Neural progenitor cell (in vitro differentiated cells): Measurements from ENCODE around the gene B9D1. TPM values are rescaled to one million over a fixed set of nuclear protein-coding genes. Genes with fewer than 3 reads are reported as not detected.

Experiments
- DNase-seq: peaks from one replicate; pipeline ENCODE4 v3.0.0-alpha.2; 2016; ENCODE audit warnings: low spot score
- H2AFZ ChIP-seq: fragments of 200-600 bp; sonication (generic); replicated peaks from 2 replicates; pipeline ENCODE4 v1.6.1; 2016; ENCODE audit warnings: antibody characterized with exemption
- H3F3A ChIP-seq: fragments of 200-600 bp; sonication (generic); 2 replicates; pipeline ENCODE4 v1.6.1; 2016; ENCODE audit warnings: antibody characterized with exemption, low read depth
- H3K27ac ChIP-seq: fragments of 200-600 bp; sonication (generic); 2 replicates; pipeline ENCODE4 v1.5.1; 2016; ENCODE audit warnings: mild to moderate bottlenecking
- H3K27me3 ChIP-seq: fragments of 200-600 bp; sonication (generic); 2 replicates; pipeline ENCODE4 v1.6.1; 2016; ENCODE audit warnings: mild to moderate bottlenecking, moderate library complexity
- H3K36me3 ChIP-seq: fragments of 200-600 bp; sonication (generic); 2 replicates; pipeline ENCODE4 v1.5.1; 2016
- H3K4me1 ChIP-seq: fragments of 200-600 bp; sonication (generic); 2 replicates; pipeline ENCODE4 v1.6.1; 2016; ENCODE audit warnings: mixed run types
- H3K4me2 ChIP-seq: fragments of 200-600 bp; sonication (generic); 2 replicates; pipeline ENCODE4 v1.6.1; 2016
- H3K4me3 ChIP-seq: fragments of 200-600 bp; sonication (generic); 2 replicates; pipeline ENCODE4 v1.5.1; 2016
- H3K79me2 ChIP-seq: fragments of 200-600 bp; sonication (generic); 2 replicates; pipeline ENCODE4 v1.6.1; 2016; ENCODE audit warnings: low read depth
- H3K9ac ChIP-seq: fragments of 200-600 bp; sonication (generic); 2 replicates; pipeline ENCODE4 v1.6.1; 2016
- H3K9me3 ChIP-seq: fragments of 200-600 bp; sonication (generic); 2 replicates; pipeline ENCODE4 v1.5.1; 2016; ENCODE audit warnings: low read depth
- H4K20me1 ChIP-seq: fragments of 200-600 bp; sonication (generic); 2 replicates; pipeline ENCODE4 v1.6.1; 2016; ENCODE audit warnings: low read depth
- H3K27ac Mint-ChIP-seq: 3 replicates; pipeline ENCODE4 v1.8.0; 2021; ENCODE audit warnings: mixed read lengths
- H3K27me3 Mint-ChIP-seq: 2 replicates; pipeline ENCODE4 v1.8.0; 2022; ENCODE audit warnings: low read depth, mild to moderate bottlenecking, inconsistent platforms, moderate library complexity, mixed read lengths; ENCODE audit not compliant: insufficient read depth
- H3K36me3 Mint-ChIP-seq: 3 replicates; pipeline ENCODE4 v1.8.0; 2021; ENCODE audit warnings: mixed read lengths
- H3K4me1 Mint-ChIP-seq: 3 replicates; pipeline ENCODE4 v1.8.0; 2021; ENCODE audit warnings: mixed read lengths
- H3K4me3 Mint-ChIP-seq: 3 replicates; pipeline ENCODE4 v1.8.0; 2021; ENCODE audit warnings: mild to moderate bottlenecking, moderate library complexity, mixed read lengths
- H3K9me3 Mint-ChIP-seq: 3 replicates; pipeline ENCODE4 v1.8.0; 2020; ENCODE audit warnings: mixed read lengths
- CTCF ChIP-seq: fragments of 200-600 bp; sonication (generic); IDR thresholded peaks from 2 replicates; pipeline ENCODE4 v1.5.1; 2017; ENCODE audit warnings: antibody characterized with exemption, mild to moderate bottlenecking
- EZH2 ChIP-seq: fragments of 200-600 bp; sonication (generic); IDR thresholded peaks from 2 replicates; pipeline ENCODE4 v1.6.1; 2017; ENCODE audit warnings: antibody characterized with exemption, mild to moderate bottlenecking, moderate library complexity
- EZH2phosphoT487 ChIP-seq: fragments of 200-600 bp; sonication (generic); IDR thresholded peaks from 2 replicates; pipeline ENCODE4 v1.6.1; 2017; ENCODE audit warnings: antibody characterized with exemption
- total RNA-seq: library from RNA; depleted of rRNA; stranded (reverse); fragments of >200 nt; gene quantifications from 2 replicates; pipeline ENCODE4 v1.2.3, GENCODE V29; 2015; ENCODE audit warnings: low replicate concordance

B9D1 gene
- total RNA-seq, 1 donor from 2014 or later, result 15.1 TPM

GRCh38 chr17:19361944-19362276 is 613 bp downstream of the B9D1 start:
- Histone ChIP-seq H3F3A (no peaks in the 10 kb centered on the region), H4K20me1 (no peaks in the 10 kb centered on the region), H3K4me3 (peak overlapping the region; percentile 70), H3K9ac (peak overlapping the region; percentile 35), H3K79me2 (no peaks in the 10 kb centered on the region), H3K9me3 (no peaks in the 10 kb centered on the region), H3K4me1 (no peaks in the 10 kb centered on the region), H3K36me3 (no peaks in the 10 kb centered on the region), H3K4me2 (peak overlapping the region; percentile 93), H2AFZ (peak overlapping the region; percentile 93), H3K27me3 (no peaks in the 10 kb centered on the region), H3K27ac (no peak overlapping the region)
- no peaks in the 10 kb centered on the region for H3K9me3 Mint-ChIP-seq
- H3K4me1 Mint-ChIP-seq, result peaks cover 19% of the 10 kb centered on the region
- H3K27ac Mint-ChIP-seq, result peak overlapping the region; percentile 89
- TF ChIP-seq CTCF (no peak), EZH2 (no peak), EZH2phosphoT487 (no peak)
- no peak for DNase-seq
- peaks cover 2% of the 10 kb centered on the region for H3K27me3 Mint-ChIP-seq
- H3K4me3 Mint-ChIP-seq, result peak overlapping the region; percentile 91
- H3K36me3 Mint-ChIP-seq, result peaks cover 10% of the 10 kb centered on the region

DNA sequence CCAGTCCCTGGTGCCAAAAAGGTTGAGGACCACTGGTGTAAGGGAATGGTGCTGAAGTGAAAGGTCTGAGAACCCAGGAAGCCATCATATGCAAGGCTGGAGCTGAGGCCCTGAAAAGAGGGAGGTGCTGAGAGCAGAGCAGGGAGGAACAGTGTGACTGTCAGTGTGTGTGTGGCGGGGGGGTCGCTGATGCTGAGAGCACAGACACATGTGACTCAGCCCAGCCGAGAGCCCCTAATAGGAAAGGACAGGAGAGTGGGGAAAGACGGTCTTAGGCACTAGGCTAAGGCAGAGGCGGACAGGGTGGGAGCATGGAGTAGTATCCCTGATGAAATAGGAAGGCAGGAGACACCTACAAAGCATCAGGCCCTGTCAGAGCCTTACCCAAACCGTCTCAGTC is 1.2 kb downstream of the B9D1 start:
- H2AFZ ChIP-seq, result no peak overlapping the region
- no peak overlapping the region for H3K9ac ChIP-seq
- H3F3A ChIP-seq, result no peaks in the 10 kb centered on the region
- H4K20me1 ChIP-seq, result no peaks in the 10 kb centered on the region
- H3K36me3 Mint-ChIP-seq, result peaks cover 10% of the 10 kb centered on the region
- H3K9me3 Mint-ChIP-seq, result no peaks in the 10 kb centered on the region
- no peak for DNase-seq
- H3K27ac ChIP-seq, result no peak overlapping the region
- no peaks in the 10 kb centered on the region for H3K27me3 ChIP-seq
- H3K4me2 ChIP-seq, result no peak overlapping the region
- H3K36me3 ChIP-seq, result no peaks in the 10 kb centered on the region
- no peaks in the 10 kb centered on the region for H3K79me2 ChIP-seq
- H3K27me3 Mint-ChIP-seq, result peaks cover 2% of the 10 kb centered on the region
- H3K4me3 Mint-ChIP-seq, result peak overlapping the region; percentile 78
- peaks cover 19% of the 10 kb centered on the region for H3K4me1 Mint-ChIP-seq
- H3K9me3 ChIP-seq, result no peaks in the 10 kb centered on the region
- H3K4me1 ChIP-seq, result no peaks in the 10 kb centered on the region
- TF ChIP-seq EZH2 (no peak), CTCF (no peak), EZH2phosphoT487 (no peak)
- no peak overlapping the region for H3K27ac Mint-ChIP-seq
- H3K4me3 ChIP-seq, result no peak overlapping the region

DNA sequence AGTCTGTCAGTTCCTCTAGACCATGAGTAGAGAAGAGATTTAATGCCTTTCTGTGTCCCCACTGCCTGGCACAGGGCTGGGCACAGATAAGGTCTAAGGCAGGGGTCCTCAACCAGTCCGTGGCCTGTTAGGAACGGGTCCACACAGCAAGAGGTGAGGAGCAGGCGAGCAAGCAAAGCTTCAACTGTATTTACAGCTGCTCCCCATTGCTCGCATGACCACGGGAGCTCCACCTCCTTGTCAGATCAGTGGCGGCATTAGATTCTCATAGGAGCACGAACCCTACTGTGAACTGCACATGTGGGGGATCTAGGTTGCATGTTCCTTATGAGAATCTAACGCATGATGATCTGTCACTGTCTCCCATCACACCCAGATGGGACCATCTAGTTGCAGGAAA is 1.8 kb downstream of the B9D1 start:
- Histone ChIP-seq H3K36me3 (no peaks in the 10 kb centered on the region), H3K27me3 (no peaks in the 10 kb centered on the region), H4K20me1 (no peaks in the 10 kb centered on the region), H3K4me1 (no peaks in the 10 kb centered on the region), H3K4me3 (no peak overlapping the region), H3K27ac (no peak overlapping the region), H3K9me3 (no peaks in the 10 kb centered on the region), H3F3A (no peaks in the 10 kb centered on the region), H3K79me2 (no peaks in the 10 kb centered on the region), H2AFZ (no peak overlapping the region), H3K9ac (no peak overlapping the region), H3K4me2 (no peak overlapping the region)
- H3K9me3 Mint-ChIP-seq, result no peaks in the 10 kb centered on the region
- H3K36me3 Mint-ChIP-seq, result peaks cover 10% of the 10 kb centered on the region
- no peak for TF ChIP-seq EZH2phosphoT487
- no peak for TF ChIP-seq EZH2
- TF ChIP-seq CTCF, result no peak
- peaks cover 19% of the 10 kb centered on the region for H3K4me1 Mint-ChIP-seq
- H3K4me3 Mint-ChIP-seq, result no peak overlapping the region
- peaks cover 2% of the 10 kb centered on the region for H3K27me3 Mint-ChIP-seq
- no peak for DNase-seq
- no peak overlapping the region for H3K27ac Mint-ChIP-seq

DNA sequence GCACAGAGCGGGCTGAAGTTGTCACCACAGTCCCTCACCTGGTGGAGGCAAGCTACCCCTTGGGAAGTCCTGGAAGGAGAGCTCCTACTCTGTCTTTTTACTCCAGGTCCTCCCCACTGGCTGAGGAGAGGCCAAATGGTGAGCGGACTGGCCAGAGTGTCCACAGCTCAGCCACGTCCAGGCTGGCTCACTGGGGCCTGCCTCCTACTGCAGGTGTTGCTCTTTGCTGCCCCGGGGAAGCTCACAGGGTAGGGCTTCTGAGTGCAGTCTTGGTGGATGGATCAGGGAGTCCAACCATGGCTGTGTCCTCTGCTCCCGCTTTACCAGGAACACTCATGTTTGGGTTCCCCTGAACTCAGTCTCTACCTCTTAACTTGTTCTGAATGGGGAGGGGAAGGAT is 2.7 kb downstream of the B9D1 start:
- no peaks in the 10 kb centered on the region for H3K9me3 Mint-ChIP-seq
- TF ChIP-seq EZH2phosphoT487 (no peak), EZH2 (no peak), CTCF (no peak)

More for the DNA sequence above, 2.7 kb downstream of the B9D1 start:
- H3F3A ChIP-seq, result no peaks in the 10 kb centered on the region
- no peaks in the 10 kb centered on the region for H4K20me1 ChIP-seq
- no peak overlapping the region for H3K4me3 Mint-ChIP-seq
- no peak for DNase-seq
- no peak overlapping the region for H3K9ac ChIP-seq
- no peaks in the 10 kb centered on the region for H3K27me3 ChIP-seq
- H3K4me3 ChIP-seq, result no peak overlapping the region
- peaks cover 11% of the 10 kb centered on the region for H3K36me3 Mint-ChIP-seq
- H3K36me3 ChIP-seq, result no peaks in the 10 kb centered on the region
- peaks cover 19% of the 10 kb centered on the region for H3K4me1 Mint-ChIP-seq
- H3K4me2 ChIP-seq, result no peak overlapping the region
- H3K27ac Mint-ChIP-seq, result no peak overlapping the region
- no peak overlapping the region for H2AFZ ChIP-seq
- H3K27ac ChIP-seq, result no peak overlapping the region
- no peaks in the 10 kb centered on the region for H3K4me1 ChIP-seq
- H3K9me3 ChIP-seq, result no peaks in the 10 kb centered on the region
- no peaks in the 10 kb centered on the region for H3K79me2 ChIP-seq
- peaks cover 2% of the 10 kb centered on the region for H3K27me3 Mint-ChIP-seq
